ENCODE measurements around the gene KCNQ1OT1.
"Not testable (repeated sequence)": the region's sequence is repeated elsewhere in the genome, so short reads cannot be mapped to it uniquely, and the experiment has no call there.

The KCNQ1OT1 gene

DNA sequence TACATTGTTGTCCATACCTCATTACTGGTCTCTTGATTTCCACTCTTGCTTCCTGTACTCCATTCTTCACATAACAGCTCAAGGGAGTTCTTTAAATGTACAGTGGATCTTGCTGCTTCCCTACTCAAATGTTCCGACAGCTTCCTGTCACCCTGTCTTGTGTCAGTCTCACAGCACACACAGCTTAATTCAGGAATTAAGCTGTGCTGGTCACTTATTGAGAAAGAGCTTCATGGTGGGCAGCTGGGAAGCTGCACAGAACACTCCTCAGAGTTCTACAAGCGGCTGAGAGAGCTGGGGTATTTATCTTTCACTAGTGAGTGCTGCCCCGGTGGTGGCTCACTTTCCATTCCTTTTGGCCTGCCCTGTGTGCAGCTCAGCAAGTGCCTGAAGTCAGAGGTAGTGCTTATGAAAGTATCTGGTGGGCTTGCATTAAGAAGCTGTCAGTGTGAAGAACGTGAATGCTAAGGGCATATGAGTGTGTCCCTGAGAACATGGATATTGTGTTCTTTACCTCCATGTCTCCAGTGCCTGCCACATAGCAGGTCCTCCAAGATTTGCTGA lies 48.7 kb downstream of the KCNQ1OT1 start:
- no peak for DNase-seq

DNA sequence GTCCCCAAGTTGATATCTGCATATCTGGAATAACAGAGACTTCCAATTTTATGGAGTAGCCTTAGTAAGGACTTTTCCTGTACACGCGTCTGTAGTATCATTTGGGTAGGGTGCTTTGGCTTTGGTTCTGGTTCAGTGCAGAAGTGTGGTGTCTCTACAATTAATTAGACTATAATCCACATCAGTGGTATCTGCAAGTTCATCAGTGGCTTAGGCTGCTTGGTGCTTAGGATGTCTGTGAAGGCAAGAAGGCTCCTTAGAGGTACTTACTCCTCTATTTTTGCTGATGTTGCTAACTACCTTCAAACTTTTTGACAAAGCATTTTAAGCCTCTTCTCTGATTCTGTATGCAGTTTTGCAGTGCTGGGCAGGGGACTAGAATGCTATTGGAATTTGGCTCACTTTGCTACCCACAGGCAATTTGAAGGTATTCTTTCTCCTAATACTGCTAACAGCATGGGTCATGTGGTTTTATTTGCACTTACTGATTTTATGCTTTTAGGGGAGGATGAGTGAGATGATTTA lies 49.4 kb downstream of the KCNQ1OT1 start:
- no peak for DNase-seq

DNA sequence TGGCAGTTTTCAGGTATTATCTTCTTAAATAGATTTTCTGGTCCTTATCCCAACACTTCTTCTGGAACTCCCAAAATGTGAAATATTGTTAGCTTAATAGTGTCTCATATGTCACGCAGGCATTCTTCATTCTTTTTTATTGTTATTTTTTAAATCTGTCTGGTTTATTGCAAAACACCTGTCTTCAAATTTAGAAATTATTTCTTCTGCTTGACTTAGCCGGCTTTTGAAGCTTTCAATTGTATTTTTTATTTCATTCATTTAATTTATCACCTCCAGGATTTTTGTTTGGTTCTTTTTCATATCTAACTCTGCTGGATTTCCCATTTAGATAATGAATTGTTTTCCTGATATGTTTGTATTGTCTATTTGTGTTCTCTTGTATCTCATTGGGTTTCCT lies 49.9 kb downstream of the KCNQ1OT1 start:
- no peak for DNase-seq

DNA sequence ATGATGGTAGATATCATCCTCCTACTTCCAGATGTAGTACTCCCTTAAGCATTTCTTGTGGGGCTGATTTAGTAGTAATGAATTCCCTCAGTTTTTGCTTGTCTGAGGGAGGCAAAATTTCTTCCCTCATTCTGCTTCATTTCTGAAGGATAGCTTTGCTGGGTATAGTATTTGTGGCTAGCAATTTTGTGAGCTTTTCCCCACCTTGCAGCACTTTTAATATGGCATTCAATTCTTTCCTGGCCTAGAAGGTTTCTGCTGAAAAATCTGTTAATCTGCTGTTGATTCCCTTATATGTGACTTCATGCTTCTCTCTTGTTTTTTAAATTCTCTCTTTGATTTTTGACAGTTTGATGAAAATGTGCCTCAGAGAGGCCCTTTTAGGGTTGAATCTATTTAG lies 50.4 kb downstream of the KCNQ1OT1 start:
- no peak for DNase-seq

DNA sequence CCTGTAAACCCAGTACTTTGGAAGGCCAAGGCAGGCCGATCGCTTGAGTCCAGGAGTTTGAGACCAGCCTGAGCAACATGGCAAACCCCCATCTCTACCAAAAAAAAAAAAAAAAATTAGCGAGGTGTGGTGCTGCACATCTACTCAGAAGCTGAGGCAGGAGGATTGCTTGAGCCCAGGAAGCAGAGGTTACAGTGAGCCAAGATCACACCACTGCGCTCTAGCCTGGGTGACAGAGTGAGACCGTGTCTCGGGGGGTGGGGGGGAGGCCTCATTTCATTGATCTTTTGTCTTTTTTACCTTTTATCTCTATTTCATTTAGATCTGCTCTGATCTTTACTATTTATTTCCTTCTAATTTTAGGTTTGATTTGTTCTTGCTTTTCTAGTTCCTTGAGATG lies 51.8 kb downstream of the KCNQ1OT1 start:
- no peak for DNase-seq

DNA sequence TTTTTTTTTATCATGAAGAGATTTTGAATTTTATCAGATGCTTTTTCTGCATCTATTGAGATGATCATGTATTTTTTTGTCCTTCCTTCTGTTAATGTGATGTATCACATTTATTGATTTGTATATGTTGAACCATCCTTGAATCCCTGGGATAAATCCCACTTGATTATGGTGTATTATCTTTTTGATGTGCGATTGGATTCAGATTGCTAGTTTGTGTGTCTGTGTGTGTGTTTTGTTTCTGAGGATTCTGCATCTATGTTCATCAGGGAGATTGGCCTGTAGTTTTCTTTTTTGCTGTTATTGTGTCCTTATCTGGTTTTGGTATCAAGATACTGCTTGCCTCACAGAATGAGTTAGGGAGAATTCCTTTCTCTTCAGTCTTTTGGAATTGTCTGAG lies 52.6 kb downstream of the KCNQ1OT1 start:
- DNase-seq: no peak

DNA sequence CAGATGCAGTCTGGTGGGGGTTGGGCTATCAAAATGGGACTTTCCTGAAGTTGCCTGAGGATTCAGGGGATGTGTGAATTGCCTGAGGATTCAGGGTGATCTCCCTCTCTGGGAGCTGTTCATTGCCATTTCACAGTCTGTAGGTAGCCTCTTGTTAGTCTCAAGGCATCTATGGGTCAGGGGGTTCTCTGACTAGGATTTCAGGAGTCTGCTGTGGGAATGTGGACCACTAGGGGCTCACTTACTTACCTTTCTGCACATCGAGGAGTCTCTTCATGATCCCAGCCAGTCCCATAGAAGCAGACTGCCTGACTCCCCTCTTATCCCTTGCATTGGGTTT lies 54.0 kb downstream of the KCNQ1OT1 start:
- DNase-seq: no peak

DNA sequence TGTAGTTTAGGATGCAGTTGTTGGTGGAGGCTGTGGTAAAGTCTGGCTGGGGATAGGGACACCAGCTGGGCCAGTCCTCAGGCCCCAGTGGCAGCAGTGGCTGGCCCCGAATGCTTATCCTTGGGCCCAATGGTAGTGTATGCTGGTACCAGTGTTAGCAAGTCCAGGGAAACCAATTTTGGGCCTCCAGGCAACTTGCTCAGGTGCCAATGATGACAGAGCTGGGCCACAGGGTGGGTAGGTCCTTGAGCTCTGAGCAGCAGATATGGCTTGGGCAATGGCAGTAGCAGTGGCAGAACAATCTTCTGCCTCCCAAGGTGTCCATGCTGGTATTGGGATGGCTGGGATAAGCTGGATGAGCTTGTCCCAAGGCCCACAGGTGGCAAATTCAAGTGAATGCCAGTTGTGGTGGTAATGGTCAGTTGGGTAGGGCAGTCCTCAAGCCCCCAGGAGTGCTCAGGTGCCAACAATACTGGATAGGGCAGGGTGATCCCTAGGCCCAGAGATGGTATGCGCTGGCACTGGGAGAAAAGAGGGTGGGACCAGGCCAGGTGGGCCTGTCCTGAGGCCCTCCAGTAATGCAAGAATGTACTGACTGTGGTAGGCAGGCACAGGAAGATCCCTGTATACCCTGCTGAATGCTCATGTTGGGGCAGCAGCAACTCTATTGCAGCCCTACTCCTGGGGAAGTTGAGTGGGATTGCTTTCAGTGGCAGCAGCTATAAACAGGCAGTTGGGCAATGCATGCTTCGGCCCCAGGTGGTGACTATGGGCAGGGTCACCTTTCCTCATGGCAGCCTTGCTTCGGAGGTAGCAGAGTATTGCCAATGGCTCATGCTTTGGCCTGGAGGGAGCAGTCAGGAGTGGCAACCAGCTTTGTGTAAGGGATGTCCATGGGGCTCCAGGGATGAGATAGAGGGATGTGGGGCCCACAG lies 54.7 kb downstream of the KCNQ1OT1 start:
- DNase-seq: no peak

DNA sequence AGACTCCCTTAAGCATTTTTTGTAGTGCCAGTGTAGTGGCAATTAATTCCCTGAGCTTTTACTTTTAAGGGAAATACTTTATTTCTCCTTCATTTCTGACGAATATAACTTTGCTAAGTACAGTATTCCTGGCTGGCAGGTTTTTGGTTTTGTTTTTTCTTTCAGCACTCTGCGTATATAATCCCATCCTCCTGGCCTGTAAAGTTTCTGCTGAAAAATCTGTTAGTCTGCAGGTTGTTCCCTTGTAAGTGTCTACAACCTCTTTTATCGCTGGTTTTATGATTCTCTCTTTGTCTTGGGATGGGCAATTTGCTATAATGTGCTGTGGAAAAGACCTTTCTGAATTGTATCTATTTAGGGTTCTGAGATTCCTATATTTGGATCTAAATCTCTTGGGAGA lies 56.0 kb downstream of the KCNQ1OT1 start:
- DNase-seq: no peak

DNA sequence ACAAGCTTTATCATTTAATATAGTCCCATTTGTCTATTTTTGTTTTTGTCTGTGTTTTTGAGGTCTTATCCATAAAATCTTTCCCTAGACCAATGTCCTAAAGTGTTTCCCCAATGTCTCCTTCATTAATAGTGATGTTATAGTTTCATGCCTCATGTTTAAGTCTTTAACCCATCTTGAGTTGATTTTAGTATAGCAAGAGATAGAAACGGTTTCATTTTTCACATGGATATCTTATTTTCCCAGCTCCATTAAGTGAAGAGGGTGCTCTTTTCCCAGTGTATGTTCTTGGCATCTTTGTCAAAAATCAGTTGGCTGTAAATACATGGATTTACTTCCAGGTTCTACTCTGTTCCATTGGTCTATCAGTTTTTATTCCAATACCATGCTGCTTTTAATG lies 58.2 kb downstream of the KCNQ1OT1 start:
- no peak for DNase-seq

DNA sequence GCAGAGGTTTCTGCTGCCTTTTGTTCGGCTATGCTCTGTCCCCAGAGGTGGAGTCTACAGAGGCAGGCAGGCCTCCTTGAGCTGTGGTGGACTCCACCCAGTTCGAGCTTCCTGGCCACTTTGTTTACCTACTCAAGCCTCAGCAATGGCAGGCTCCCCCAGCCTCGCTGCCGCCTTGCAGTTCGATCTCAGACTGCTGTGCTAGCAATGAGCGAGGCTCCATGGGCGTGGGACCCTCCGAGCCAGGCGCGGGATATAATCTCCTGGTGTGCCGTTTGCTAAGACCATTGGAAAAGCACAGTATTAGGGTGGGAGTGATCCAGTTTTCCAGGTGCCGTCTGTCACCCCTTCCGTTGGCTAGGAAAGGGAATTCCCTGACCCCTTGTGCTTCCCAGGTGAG lies 60.0 kb downstream of the KCNQ1OT1 start:
- DNase-seq: not testable (repeated sequence)

DNA sequence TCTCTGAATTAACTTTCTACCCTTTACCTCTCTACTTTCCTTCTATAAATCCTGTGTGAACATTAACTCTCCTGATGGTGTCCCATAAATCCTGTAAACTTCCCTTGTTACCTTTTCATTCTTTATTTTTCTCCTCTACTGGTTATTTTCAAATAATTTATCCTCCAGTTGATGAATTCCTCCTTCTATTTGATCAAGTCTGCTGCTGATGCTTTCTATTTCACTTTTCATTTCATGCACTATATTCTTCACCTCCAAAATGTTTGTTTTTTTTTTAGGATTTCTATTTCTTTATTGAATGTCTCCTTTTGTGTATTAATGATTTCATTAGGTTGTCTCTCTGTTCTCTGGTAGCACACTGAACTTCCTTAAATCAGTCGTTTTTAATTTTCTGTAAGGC lies 68.6 kb downstream of the KCNQ1OT1 start:
- DNase-seq: no peak

DNA sequence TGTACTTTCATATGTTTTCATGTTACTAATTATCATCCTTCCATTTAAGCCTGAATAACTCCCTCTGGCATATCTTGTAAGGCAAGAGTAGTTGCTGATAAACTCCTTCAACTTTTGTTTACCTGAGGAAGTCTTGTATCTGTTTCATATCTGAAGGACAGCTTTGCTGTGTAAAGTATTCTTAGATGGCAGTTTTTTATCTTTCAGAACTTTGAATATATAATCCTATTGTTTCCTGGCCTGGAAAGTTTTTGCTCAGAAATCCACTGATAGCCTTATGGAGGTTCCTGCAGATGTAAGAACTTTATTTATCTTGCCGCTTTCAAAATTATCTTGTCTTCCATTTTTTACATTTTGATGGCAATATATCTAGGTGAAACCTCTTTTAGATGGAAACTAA lies 69.1 kb downstream of the KCNQ1OT1 start:
- DNase-seq: no peak

DNA sequence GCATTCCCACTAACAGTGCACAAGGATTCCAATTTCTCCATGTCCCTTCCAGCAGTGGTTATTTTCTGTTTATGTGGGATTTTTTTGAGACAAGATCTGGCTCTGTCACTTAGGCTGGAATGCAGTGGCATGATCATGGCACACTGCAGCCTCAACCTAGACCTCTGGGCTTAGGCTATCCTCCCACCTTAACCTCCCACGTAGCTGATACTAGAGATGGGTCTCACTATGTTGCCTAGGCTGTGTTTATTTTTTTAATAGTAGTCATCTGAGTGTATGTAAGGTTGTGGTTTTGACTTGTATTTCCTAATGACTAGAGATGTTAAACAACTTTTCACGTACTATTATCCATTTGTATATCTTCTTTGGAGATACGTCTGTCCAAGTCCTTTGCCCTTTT lies 74.6 kb downstream of the KCNQ1OT1 start:
- DNase-seq: no peak

DNA sequence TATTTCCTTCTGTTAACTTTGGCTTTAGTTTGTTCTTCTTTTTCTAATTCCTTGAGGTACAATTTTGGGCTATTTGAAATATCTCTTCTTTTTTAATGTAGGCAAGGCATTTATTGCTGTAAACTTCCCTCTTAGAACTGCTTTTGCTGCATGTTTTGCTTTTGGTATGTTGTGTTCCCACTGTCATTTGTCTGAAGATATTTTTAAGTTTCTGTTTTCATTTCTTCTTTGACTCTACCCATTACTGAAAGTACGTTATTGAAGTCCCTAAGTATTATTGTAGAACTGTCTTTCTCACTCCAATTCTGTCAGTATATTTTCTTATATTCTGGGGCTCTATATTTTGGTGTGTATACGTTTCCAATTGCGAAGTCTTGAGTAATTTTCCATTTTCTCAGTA lies 77.9 kb downstream of the KCNQ1OT1 start:
- no peak for DNase-seq

DNA sequence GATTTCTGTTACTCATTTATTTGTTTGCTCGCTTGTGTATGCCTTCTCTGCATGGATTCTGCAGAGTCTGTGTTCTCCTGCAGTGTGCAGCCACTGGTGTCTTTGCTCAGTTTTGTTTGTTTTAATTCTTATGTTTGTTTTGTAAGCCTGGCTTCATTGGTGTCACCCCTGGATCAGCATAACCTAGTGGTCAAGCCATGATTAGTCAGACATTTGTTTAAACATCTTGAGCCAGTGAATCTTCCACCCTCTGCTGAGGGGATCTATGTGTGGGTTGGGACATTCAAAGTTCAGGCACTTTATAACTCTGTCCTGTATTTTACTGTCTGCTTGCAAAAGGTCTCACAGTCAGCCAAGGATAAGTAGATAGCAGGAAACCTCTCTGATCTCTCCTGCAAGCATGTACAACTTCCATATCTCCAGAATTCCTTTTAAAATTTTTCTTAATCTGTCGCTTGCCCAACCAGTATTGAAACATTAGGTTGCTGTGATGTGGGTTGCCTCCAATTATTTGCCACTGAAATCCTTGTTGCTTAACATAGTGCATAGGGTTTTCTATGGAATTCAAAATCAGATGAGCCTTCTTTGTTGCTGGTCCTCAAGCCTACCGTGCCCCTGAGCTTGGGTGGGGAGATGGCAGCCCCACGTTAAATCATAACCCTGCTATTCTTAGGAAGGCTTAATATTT lies 86.8 kb downstream of the KCNQ1OT1 start:
- no peak for DNase-seq

DNA sequence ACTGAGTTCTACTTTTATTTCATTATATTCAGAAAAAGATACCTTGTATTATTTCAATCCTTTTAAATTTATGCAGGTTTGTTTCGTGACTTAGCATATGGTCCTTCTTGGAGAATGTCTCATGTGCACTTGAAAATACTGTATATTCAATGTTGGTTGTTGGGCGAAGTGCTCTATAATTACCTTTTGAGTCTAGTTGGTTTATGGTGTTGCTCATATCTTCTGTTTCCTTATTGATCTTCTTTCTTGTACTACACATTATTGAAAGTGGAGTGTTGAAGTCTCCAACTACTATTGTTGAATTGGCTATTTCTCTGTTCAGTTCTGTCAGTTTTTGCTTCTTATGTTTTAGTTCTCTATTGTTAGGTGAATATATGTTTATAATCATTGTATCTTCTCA lies 90.4 kb downstream of the KCNQ1OT1 start:
- no peak for DNase-seq

DNA sequence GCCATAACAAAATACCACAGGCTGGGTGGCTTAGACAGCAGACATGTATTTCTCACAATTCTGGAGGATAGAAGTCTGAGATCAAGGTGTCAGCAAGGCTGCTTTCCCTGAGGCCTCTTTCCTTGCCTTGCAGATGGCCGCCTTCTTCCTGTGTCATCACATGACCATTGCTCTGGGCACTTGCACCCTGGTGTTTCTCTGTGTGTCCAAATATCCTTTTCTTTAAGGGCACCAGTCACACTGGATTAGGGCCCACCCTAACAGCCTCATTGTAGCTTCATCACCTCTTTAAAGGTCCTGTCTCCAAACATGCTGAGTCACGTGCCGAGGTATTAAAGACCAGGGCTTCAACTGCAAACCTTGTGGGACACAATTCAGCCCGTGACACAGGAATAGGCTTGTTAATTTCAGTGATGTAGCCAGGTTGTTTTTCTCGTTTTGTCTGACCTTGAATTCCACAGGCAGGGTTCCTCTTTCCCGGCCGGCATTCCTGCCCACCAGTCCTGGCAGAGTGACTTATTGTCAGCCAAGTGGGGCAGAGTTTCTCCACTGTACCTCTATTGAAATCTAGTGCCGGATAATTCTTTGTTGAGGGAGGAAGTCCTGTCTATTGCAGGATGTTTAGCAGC lies 100.1 kb downstream of the KCNQ1OT1 start:
- no peak for DNase-seq

DNA sequence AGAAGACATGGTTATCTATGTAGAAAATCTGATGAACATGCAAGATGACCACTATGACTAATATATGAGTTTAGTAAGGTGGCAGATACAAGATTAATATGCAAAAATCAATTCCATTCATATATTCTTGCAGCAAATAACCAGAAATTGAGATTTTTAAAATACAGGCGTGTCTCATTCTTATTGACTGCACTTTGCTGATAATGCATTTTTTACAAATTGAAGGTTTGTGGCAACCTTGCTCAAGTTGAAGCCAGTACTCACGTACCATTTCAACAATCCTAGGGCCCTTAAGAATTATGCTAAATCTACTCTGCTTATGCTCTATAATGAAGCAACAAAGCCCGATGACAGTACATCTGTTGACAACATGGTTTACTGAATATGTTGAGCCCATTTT lies 104.6 kb downstream of the KCNQ1OT1 start:
- DNase-seq: no peak

DNA sequence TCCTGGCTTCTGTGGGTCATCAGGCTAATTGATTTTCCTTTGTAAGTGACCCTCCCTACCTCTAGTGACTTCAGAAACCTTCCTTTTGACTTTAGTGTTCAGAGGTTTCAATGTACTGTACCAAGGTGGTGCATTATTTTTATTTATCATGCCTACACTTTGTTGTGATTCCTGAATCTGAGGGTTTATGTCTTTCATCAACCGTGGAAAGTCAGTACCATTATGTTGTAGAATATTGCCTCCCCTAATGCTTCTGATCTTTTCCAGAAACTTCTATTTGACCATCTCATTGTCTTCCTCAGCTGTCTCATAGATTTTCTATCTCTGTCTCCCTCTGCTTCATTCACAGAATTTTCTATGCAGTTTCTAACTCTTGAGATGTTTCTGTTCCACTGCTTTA lies 105.5 kb downstream of the KCNQ1OT1 start:
- DNase-seq: no peak

DNA sequence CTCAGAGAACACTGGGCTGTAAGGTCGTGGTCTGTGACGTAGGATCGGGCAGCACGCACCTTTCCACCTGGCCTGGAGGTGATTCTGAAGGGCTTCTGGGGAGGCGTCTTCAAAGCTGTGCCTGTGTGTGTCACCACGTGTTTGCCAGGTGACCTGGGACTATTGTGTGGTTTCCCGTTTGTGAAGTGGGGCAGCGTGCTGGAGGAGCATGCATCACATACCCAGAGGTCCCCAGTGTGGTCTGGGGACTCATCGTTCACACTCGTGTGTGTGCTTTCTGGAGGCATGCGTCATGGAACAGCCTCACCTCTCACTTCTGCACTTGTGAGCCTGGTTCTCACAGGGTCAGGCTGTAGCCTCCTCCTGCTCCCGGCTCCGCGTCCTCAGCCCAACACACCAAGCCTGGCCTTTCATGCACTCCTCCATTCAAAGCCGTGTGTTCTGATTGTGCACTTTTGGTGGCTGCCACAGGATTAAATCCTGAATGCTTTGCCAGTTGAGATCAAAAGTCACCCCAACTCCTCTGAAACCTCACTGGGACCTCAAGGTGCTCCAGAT lies 106.3 kb downstream of the KCNQ1OT1 start:
- DNase-seq: no peak

DNA sequence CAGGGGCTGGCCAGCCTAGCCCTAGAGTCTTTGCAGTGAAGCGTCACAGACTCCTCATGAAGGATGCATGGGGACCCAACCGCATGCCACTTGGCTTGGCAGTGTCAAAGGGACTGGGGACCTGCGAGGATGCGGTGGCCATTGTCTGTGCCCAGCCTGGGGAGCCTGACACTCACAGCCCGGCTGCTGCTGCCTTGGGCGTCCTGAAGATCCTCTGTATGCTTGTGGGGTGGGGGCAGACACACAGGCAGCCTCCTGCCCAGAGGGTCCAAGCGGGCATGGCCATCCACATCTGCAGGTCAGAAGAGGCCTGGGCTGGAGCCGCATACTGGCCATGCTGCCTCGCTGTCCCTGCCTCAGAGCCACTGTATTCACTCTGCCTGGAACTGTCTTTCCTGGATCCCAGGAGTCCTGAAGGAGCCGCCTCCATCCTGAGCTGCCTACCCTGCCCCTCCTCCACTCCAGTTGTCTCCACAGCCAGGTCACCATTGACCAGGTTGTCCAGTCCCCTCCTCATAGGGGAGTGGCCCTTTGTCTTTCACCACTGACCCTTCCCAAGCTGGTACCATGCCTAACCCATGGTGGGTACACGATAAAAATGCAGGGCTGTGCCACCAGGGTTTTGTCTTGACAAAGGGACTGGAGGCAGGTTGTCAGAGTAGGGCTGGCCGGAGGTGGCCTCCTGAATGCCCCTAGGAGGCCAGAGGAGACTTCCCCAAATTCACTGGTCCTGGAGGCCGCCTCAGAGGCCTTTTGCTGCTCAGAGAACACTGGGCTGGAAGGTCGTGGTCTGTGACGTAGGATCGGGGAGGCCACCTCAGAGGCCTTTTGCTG lies 107.0 kb downstream of the KCNQ1OT1 start:
- no peak for DNase-seq

All from NCI-H1694 (cell line).